Left forelimb (tissue), 1 donor: Measurements from ENCODE around the gene MAPK9.

Experiments
- DNase-seq: peaks from one replicate; pipeline ENCODE4 v3.0.0-alpha.2; 2018; ENCODE audit warnings: low spot score

Gene MAPK9

GRCh38 chr5:180294913-180295555, 3.2 kb upstream of the MAPK9 start:
- DNase-seq: no peak

GRCh38 chr5:180294411-180294810, 2.5 kb upstream of the MAPK9 start:
- no peak for DNase-seq

GRCh38 chr5:180291234-180291940, 496 bp downstream of the MAPK9 start:
- peak; percentile 77 for DNase-seq

- no peak for DNase-seq
Observed at GRCh38 chr5:180290568-180291233, 1.2 kb downstream of the MAPK9 start.

- DNase-seq: no peak
Observed at GRCh38 chr5:180289966-180290365, 1.9 kb downstream of the MAPK9 start.

- DNase-seq: no peak
Observed at GRCh38 chr5:180289433-180289832, 2.5 kb downstream of the MAPK9 start.

GRCh38 chr5:180287868-180288267, 4.0 kb downstream of the MAPK9 start:
- no peak for DNase-seq

GRCh38 chr5:180287404-180287803, 4.5 kb downstream of the MAPK9 start:
- DNase-seq: no peak

GRCh38 chr5:180284149-180284548, 7.7 kb downstream of the MAPK9 start:
- no peak for DNase-seq

- no peak for DNase-seq
Observed at GRCh38 chr5:180283026-180283615, 8.8 kb downstream of the MAPK9 start.

GRCh38 chr5:180282281-180282680, 9.6 kb downstream of the MAPK9 start:
- no peak for DNase-seq

GRCh38 chr5:180281706-180282105, 10.2 kb downstream of the MAPK9 start:
- no peak for DNase-seq

GRCh38 chr5:180274695-180275094, 17.2 kb downstream of the MAPK9 start:
- DNase-seq: no peak

GRCh38 chr5:180271221-180271620, 20.7 kb downstream of the MAPK9 start:
- no peak for DNase-seq

GRCh38 chr5:180259260-180259611, 32.6 kb downstream of the MAPK9 start:
- DNase-seq: no peak

GRCh38 chr5:180253036-180253824, 38.7 kb downstream of the MAPK9 start:
- DNase-seq: no peak

GRCh38 chr5:180251887-180252286, 40.0 kb downstream of the MAPK9 start:
- no peak for DNase-seq

GRCh38 chr5:180251141-180251540, 40.7 kb downstream of the MAPK9 start:
- DNase-seq: no peak

- no peak for DNase-seq
Observed at GRCh38 chr5:180250329-180250728, 41.6 kb downstream of the MAPK9 start.

GRCh38 chr5:180241600-180241999, 50.3 kb downstream of the MAPK9 start:
- no peak for DNase-seq

GRCh38 chr5:180238631-180239030, 53.3 kb downstream of the MAPK9 start:
- DNase-seq: no peak

GRCh38 chr5:180235846-180236245, 56.0 kb downstream of the MAPK9 start:
- no peak for DNase-seq
